OCI-LY3 (cell line): ENCODE measurements around the gene NECAB2.
A peak's percentile ranks its signal among the peaks of the same experiment; 100 is the strongest.

Experiments
- H2AFZ ChIP-seq: fragments of 200-600, 300-600 bp; shearing (Covaris generic); 2 replicates; pipeline ENCODE4 v1.6.0; 2014; ENCODE audit warnings: antibody characterized with exemption, low read depth, low read length
- H3K27ac ChIP-seq: fragments of 200-600, 300-600 bp; sonication (generic); 2 replicates; pipeline ENCODE4 v1.5.1; 2014; ENCODE audit warnings: mild to moderate bottlenecking, low read length, moderate library complexity, mixed read lengths
- H3K27me3 ChIP-seq: fragments of 200-600, 300-600 bp; sonication (generic); 2 replicates; pipeline ENCODE4 v1.6.1; 2014; ENCODE audit warnings: low read depth, low read length, mixed read lengths
- H3K36me3 ChIP-seq: fragments of 200-600, 300-600 bp; sonication (generic); replicated peaks from 2 replicates; pipeline ENCODE3; 2014; ENCODE audit warnings: low read depth, low read length, mixed read lengths
- H3K4me1 ChIP-seq: fragments of 300-600, 200-600 bp; sonication (generic); 2 replicates; pipeline ENCODE4 v1.6.1; 2014; ENCODE audit warnings: low read length, mixed read lengths
- H3K4me2 ChIP-seq: fragments of 200-600, 300-600 bp; sonication (generic); 2 replicates; pipeline ENCODE4 v1.6.1; 2014; ENCODE audit warnings: low read length, mixed read lengths
- H3K4me3 ChIP-seq: fragments of 300-600, 200-600 bp; sonication (generic); 2 replicates; pipeline ENCODE4 v1.5.1; 2014; ENCODE audit warnings: antibody characterized with exemption, mild to moderate bottlenecking, low read length, moderate library complexity
- H3K79me2 ChIP-seq: fragments of 300-600, 200-600 bp; shearing (Covaris generic); 2 replicates; pipeline ENCODE4 v1.6.1; 2014; ENCODE audit warnings: mild to moderate bottlenecking, low read length, mixed read lengths
- H3K9ac ChIP-seq: fragments of 300-600, 200-600 bp; shearing (Covaris generic); 2 replicates; pipeline ENCODE4 v1.6.0; 2014; ENCODE audit warnings: mild to moderate bottlenecking, low read length, moderate library complexity
- H3K9me3 ChIP-seq: fragments of 200-600, 300-600 bp; shearing (Covaris generic); 2 replicates; pipeline ENCODE4 v1.6.1; 2014; ENCODE audit warnings: low read length, mixed read lengths; ENCODE audit not compliant: insufficient read depth
- H4K20me1 ChIP-seq: fragments of 200-600, 300-600 bp; sonication (generic); 2 replicates; pipeline ENCODE4 v1.6.1; 2016; ENCODE audit warnings: low read length, mixed read lengths; ENCODE audit not compliant: insufficient read depth
- EZH2phosphoT487 ChIP-seq: fragments of 200-600 bp; shearing (Covaris generic); IDR thresholded peaks from 2 replicates; pipeline ENCODE4 v1.6.1; 2018; ENCODE audit warnings: antibody characterized with exemption, mixed run types, low read depth
- TF ChIP-seq, protein P1 (sequence below): fragments of 200-600, 300-600 bp; sonication (generic); IDR thresholded peaks from 2 replicates; pipeline ENCODE4 v1.5.1; 2014; ENCODE audit warnings: antibody characterized with exemption, low read length, low read depth

Gene NECAB2

DNA sequence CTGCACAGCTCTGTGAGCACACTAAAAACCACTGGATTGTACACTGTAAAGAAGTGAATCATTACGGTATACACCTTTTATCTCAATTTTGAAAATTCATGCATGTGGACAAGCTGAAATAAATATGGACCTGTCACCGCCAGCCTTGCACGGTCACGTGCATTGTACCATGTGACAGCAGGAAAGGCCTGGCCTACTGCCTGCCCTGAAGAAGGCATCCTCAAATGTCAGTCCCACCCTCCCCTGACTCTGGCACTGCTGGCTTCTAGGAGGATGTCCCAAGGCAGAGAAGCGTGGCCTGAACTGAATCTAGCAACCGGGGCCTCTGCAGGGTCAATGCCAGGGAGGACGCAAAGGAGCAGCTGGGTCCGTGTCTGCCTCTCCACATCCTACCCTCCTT is 39.9 kb downstream of the NECAB2 start:
- Histone ChIP-seq H4K20me1 (no peaks in the 10 kb centered on the region), H3K4me2 (no peak overlapping the region), H3K36me3 (no peaks in the 10 kb centered on the region), H3K27ac (no peak overlapping the region), H3K9ac (no peak overlapping the region), H3K9me3 (no peaks in the 10 kb centered on the region), H2AFZ (no peak overlapping the region), H3K4me1 (no peaks in the 10 kb centered on the region), H3K4me3 (no peak overlapping the region), H3K27me3 (peaks cover 27% of the 10 kb centered on the region), H3K79me2 (no peaks in the 10 kb centered on the region)
- TF ChIP-seq, protein P1, sequence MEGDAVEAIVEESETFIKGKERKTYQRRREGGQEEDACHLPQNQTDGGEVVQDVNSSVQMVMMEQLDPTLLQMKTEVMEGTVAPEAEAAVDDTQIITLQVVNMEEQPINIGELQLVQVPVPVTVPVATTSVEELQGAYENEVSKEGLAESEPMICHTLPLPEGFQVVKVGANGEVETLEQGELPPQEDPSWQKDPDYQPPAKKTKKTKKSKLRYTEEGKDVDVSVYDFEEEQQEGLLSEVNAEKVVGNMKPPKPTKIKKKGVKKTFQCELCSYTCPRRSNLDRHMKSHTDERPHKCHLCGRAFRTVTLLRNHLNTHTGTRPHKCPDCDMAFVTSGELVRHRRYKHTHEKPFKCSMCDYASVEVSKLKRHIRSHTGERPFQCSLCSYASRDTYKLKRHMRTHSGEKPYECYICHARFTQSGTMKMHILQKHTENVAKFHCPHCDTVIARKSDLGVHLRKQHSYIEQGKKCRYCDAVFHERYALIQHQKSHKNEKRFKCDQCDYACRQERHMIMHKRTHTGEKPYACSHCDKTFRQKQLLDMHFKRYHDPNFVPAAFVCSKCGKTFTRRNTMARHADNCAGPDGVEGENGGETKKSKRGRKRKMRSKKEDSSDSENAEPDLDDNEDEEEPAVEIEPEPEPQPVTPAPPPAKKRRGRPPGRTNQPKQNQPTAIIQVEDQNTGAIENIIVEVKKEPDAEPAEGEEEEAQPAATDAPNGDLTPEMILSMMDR: no peak
- no peak for TF ChIP-seq EZH2phosphoT487

DNA sequence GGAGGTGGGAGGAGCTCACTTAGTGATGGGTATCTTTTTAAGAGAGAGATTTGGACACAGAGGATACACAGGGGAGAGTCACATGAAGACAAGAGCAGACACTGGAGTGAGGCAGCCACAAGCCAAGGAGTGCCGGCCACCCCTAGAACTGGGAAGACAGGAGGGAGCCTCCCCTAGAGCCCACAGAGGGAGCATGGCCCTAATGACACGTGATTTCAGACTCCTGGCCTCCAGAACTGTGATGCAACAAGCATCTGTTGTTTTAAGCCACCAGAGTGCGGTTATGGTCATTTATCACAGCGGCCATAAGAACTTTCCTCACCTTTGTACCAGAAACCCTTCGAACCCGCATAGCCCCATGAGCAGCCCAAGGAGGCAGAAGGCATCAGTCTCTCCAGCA is 41.2 kb downstream of the NECAB2 start:
- Histone ChIP-seq H3K27ac (no peak overlapping the region), H3K9me3 (no peaks in the 10 kb centered on the region), H3K79me2 (no peaks in the 10 kb centered on the region), H3K27me3 (peaks cover 23% of the 10 kb centered on the region), H3K36me3 (no peaks in the 10 kb centered on the region), H4K20me1 (no peaks in the 10 kb centered on the region), H2AFZ (no peak overlapping the region), H3K4me2 (no peak overlapping the region), H3K4me1 (no peaks in the 10 kb centered on the region), H3K4me3 (no peak overlapping the region), H3K9ac (no peak overlapping the region)
- no peak for TF ChIP-seq EZH2phosphoT487
- TF ChIP-seq, protein P1: no peak

DNA sequence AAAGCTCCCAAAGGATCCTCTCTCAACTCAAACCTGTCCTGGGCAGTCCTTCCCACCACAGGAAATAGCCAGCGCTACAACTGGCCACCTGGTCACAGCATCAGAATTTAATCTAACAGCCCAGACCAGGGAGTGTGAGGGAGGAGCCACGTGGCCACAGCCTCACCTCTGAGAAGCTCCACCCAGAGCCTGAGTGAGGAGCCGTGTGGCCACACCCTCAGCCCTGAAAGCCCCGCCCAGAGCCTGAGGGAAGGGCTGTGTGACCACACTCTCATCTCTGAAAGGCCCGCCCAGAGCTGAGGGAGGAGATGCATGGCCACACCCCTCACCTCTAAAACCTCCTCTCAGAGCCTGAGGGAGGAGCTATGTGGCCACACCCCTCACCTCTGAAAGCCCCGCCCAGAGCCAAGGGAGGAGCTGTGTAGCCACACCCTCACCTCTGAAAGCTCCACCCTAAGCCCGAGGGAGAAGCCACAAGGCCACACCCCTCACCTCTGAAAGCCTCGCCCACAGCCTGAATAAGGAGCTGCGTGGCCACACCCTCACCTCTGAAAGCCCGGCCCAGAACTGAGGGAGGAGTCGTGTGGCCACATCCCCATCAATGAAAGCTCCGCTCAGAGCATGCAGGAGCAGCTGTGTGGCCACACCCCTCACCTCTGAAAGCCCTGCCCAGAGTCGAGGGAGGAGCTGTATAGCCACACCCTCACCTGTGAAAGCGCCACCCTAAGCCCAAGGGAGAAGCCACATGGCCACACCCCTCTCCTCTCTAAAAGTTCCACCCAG is 45.9 kb downstream of the NECAB2 start:
- no peaks in the 10 kb centered on the region for H4K20me1 ChIP-seq
- no peak overlapping the region for H3K4me3 ChIP-seq
- H2AFZ ChIP-seq: 0 out of 2 replicates have a peak overlapping the region, but pooled peaks have one; percentile 21
- no peaks in the 10 kb centered on the region for H3K9me3 ChIP-seq
- no peaks in the 10 kb centered on the region for H3K27me3 ChIP-seq
- H3K4me2 ChIP-seq: no peak overlapping the region
- H3K9ac ChIP-seq: no peak overlapping the region
- TF ChIP-seq, protein P1: no peak
- TF ChIP-seq EZH2phosphoT487: no peak
- H3K27ac ChIP-seq: no peak overlapping the region
- no peaks in the 10 kb centered on the region for H3K36me3 ChIP-seq
- no peaks in the 10 kb centered on the region for H3K4me1 ChIP-seq
- H3K79me2 ChIP-seq: no peaks in the 10 kb centered on the region

DNA sequence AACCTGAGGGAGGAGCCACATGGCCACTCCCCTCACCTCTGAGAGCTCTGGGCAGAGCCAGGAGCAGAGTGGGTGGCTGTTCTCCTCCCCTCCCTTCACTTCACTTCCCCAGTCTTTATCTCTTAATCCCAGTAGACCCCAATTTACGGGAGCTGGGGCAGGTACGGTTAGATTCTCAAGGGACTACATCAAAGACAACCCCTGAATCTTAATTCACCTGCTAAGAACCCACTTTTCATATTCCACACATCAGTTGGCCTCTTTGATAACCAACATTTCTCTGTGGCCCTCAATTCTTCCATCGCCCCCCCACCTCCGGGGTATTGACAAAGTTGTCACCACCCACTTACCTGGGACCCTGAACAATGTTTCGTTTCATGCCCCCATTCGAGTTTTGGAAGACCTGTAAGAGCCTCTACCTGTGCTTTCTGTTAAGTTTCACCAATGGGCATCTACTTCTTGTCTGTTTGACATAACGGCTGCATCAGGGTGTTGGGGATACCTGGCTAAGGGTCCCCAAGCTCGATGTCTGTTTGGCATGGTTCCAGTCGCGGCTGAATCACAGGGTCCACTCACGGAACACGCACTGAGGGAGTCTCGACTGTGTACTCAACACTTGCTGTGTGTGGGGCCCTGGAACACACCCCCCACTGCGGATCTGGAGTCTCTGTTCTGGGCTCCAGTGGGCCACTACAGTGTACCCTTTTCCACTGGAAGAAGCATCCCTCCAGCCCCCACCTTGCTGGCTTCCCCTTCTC is 46.7 kb downstream of the NECAB2 start:
- Histone ChIP-seq H3K27me3 (no peaks in the 10 kb centered on the region; the same call in 1 of the 2 replicates), H3K4me1 (no peaks in the 10 kb centered on the region), H4K20me1 (no peaks in the 10 kb centered on the region), H3K79me2 (no peaks in the 10 kb centered on the region), H3K4me3 (no peak overlapping the region), H3K9ac (no peak overlapping the region), H3K4me2 (no peak overlapping the region), H3K36me3 (no peaks in the 10 kb centered on the region), H3K27ac (no peak overlapping the region), H3K9me3 (no peaks in the 10 kb centered on the region), H2AFZ (no peak overlapping the region)
- TF ChIP-seq, protein P1: no peak
- TF ChIP-seq EZH2phosphoT487: no peak
